ENCODE results near the gene SELENOW.
A peak's percentile ranks its signal among the peaks of the same experiment; 100 is the strongest.
"Not testable (repeated sequence)": the region's sequence is repeated elsewhere in the genome, so short reads cannot be mapped to it uniquely, and the experiment has no call there.

SELENOW gene

GRCh38 chr19:47778049-47778953 lies at the start of gene SELENOW:
Gene SELENOW, plus strand, starts transcription at chr19:47778703. Its CDS starts 83 bp downstream, at chr19:47778786.
- peak; percentile 68 for DNase-seq (ENCODE audit: low read depth in 2 of 2)

GRCh38 chr19:47729468-47729798 lies 49.1 kb upstream of the SELENOW start:
- DNase-seq (ENCODE audit: low read depth in 2 of 2) = no peak

- DNase-seq (ENCODE audit: low read depth in 2 of 2) = peak in 1 of 2 donors; percentile 61
These were observed 48.5 kb upstream of the SELENOW start for GRCh38 chr19:47729799-47730520.

GRCh38 chr19:47730521-47730889 lies 48.0 kb upstream of the SELENOW start:
- no peak for DNase-seq (ENCODE audit: low read depth in 2 of 2)

- no peak for DNase-seq (ENCODE audit: low read depth in 2 of 2)
These were observed 47.6 kb upstream of the SELENOW start for GRCh38 chr19:47730910-47731309.

- DNase-seq (ENCODE audit: low read depth in 2 of 2) = no peak
These were observed 43.4 kb upstream of the SELENOW start for GRCh38 chr19:47735131-47735530.

- DNase-seq (ENCODE audit: low read depth in 2 of 2) = no peak
These were observed 37.5 kb upstream of the SELENOW start for GRCh38 chr19:47740866-47741519.

GRCh38 chr19:47741544-47742140 lies 36.9 kb upstream of the SELENOW start:
- no peak for DNase-seq (ENCODE audit: low read depth in 2 of 2)

- DNase-seq (ENCODE audit: low read depth in 2 of 2) = no peak
These were observed 35.9 kb upstream of the SELENOW start for GRCh38 chr19:47742634-47743033.

- peak; percentile 91 to 94 for DNase-seq (ENCODE audit: low read depth in 2 of 2)
These were observed 33.2 kb upstream of the SELENOW start, which contains the start of gene NOP53 for GRCh38 chr19:47745010-47745901. Gene NOP53, plus strand, starts transcription at chr19:47745546. Its CDS starts 14 bp downstream, at chr19:47745560.

- not testable (repeated sequence) for DNase-seq (ENCODE audit: low read depth in 2 of 2)
These were observed 32.4 kb upstream of the SELENOW start for GRCh38 chr19:47746129-47746528.

GRCh38 chr19:47749326-47749725 lies 29.2 kb upstream of the SELENOW start:
- DNase-seq (ENCODE audit: low read depth in 2 of 2) = no peak

- no peak for DNase-seq (ENCODE audit: low read depth in 2 of 2)
These were observed 27.8 kb upstream of the SELENOW start for GRCh38 chr19:47750752-47751151.

- no peak for DNase-seq (ENCODE audit: low read depth in 2 of 2)
These were observed 25.9 kb upstream of the SELENOW start for GRCh38 chr19:47752440-47753211.

GRCh38 chr19:47754206-47755064 lies 24.1 kb upstream of the SELENOW start:
- no peak for DNase-seq (ENCODE audit: low read depth in 2 of 2)

GRCh38 chr19:47755065-47755761 lies 23.3 kb upstream of the SELENOW start:
- DNase-seq (ENCODE audit: low read depth in 2 of 2) = no peak

GRCh38 chr19:47755762-47756626 lies 22.5 kb upstream of the SELENOW start:
- DNase-seq (ENCODE audit: low read depth in 2 of 2) = no peak

- no peak for DNase-seq (ENCODE audit: low read depth in 2 of 2)
These were observed 21.9 kb upstream of the SELENOW start for GRCh38 chr19:47756627-47756929.
